Type B pancreatic cell (in vitro differentiated cells): ENCODE results near the gene SMARCD3. TPM values are rescaled to one million over a fixed set of nuclear protein-coding genes. Genes with fewer than 3 reads are reported as not detected.

ENCODE experiments used
- DNase-seq: peaks from one replicate; pipeline ENCODE4 v3.0.0; 2021; ENCODE audit warnings: mixed read lengths; ENCODE audit not compliant: unreplicated experiment; ENCODE audit errors: extremely low spot score
- H3K27ac Mint-ChIP-seq: 2 replicates; pipeline ENCODE4 v1.8.0; 2021; ENCODE audit warnings: mild to moderate bottlenecking, mixed read lengths
- H3K27me3 Mint-ChIP-seq: 2 replicates; pipeline ENCODE4 v1.8.0; 2021; ENCODE audit warnings: mixed read lengths
- H3K36me3 Mint-ChIP-seq: 2 replicates; pipeline ENCODE4 v1.8.0; 2021; ENCODE audit warnings: mixed read lengths
- H3K4me1 Mint-ChIP-seq: one replicate; pipeline ENCODE4 v1.8.0; 2021; ENCODE audit warnings: mixed read lengths; ENCODE audit not compliant: unreplicated experiment
- H3K4me3 Mint-ChIP-seq: 2 replicates; pipeline ENCODE4 v1.8.0; 2021; ENCODE audit warnings: mild to moderate bottlenecking, mixed read lengths
- H3K9me3 Mint-ChIP-seq: 2 replicates; pipeline ENCODE4 v1.8.0; 2021; ENCODE audit warnings: mixed read lengths
- CTCF ChIP-seq: fragments of 200-600 bp; sonication (generic); conservative IDR thresholded peaks from 2 replicates; pipeline ENCODE4 v1.5.0; 2021; ENCODE audit warnings: antibody characterized with exemption, mild to moderate bottlenecking
- total RNA-seq: library from RNA; stranded (reverse); gene quantifications from 2 replicates; pipeline ENCODE4 v1.2.1, GENCODE V29; 2021; ENCODE audit warnings: low replicate concordance

The SMARCD3 gene
- total RNA-seq, 1 donor from 2014 or later: 58.4 TPM

- H3K27ac Mint-ChIP-seq: no peak overlapping the region
- H3K36me3 Mint-ChIP-seq: no peaks in the 10 kb centered on the region
- H3K4me1 Mint-ChIP-seq: peaks cover 11% of the 10 kb centered on the region
- no peaks in the 10 kb centered on the region for H3K27me3 Mint-ChIP-seq
- no peaks in the 10 kb centered on the region for H3K9me3 Mint-ChIP-seq
- no peak overlapping the region for H3K4me3 Mint-ChIP-seq
- no peak for TF ChIP-seq CTCF
- no peak for DNase-seq
Measured at GRCh38 chr7:151238190-151238810, 10.2 kb downstream of the SMARCD3 start.

GRCh38 chr7:151237244-151238189 is 11.0 kb downstream of the SMARCD3 start:
- no peak overlapping the region for H3K27ac Mint-ChIP-seq
- peaks cover 15% of the 10 kb centered on the region for H3K4me1 Mint-ChIP-seq
- no peak for DNase-seq
- no peaks in the 10 kb centered on the region for H3K9me3 Mint-ChIP-seq
- no peaks in the 10 kb centered on the region for H3K27me3 Mint-ChIP-seq
- no peak for TF ChIP-seq CTCF
- no peak overlapping the region for H3K4me3 Mint-ChIP-seq
- H3K36me3 Mint-ChIP-seq: no peaks in the 10 kb centered on the region

- H3K36me3 Mint-ChIP-seq: no peaks in the 10 kb centered on the region
- no peaks in the 10 kb centered on the region for H3K27me3 Mint-ChIP-seq
- H3K9me3 Mint-ChIP-seq: no peaks in the 10 kb centered on the region
- H3K27ac Mint-ChIP-seq: no peak overlapping the region
- no peak for DNase-seq
- TF ChIP-seq CTCF: no peak
- peaks cover 23% of the 10 kb centered on the region for H3K4me1 Mint-ChIP-seq
- H3K4me3 Mint-ChIP-seq: no peak overlapping the region
Measured at GRCh38 chr7:151236406-151236805, 12.1 kb downstream of the SMARCD3 start.

- no peaks in the 10 kb centered on the region for H3K27me3 Mint-ChIP-seq
- no peaks in the 10 kb centered on the region for H3K9me3 Mint-ChIP-seq
- no peak overlapping the region for H3K27ac Mint-ChIP-seq
- peaks cover 21% of the 10 kb centered on the region for H3K4me1 Mint-ChIP-seq
- no peaks in the 10 kb centered on the region for H3K36me3 Mint-ChIP-seq
- peak overlapping the region; percentile 80 for H3K4me3 Mint-ChIP-seq
- no peak for DNase-seq
- no peak for TF ChIP-seq CTCF
Measured at GRCh38 chr7:151235091-151235787, 13.3 kb downstream of the SMARCD3 start.

GRCh38 chr7:151233804-151234203 is 14.7 kb downstream of the SMARCD3 start:
- DNase-seq: no peak
- peak overlapping the region; percentile 90 for H3K27ac Mint-ChIP-seq
- peak overlapping the region; percentile 98 for H3K4me3 Mint-ChIP-seq
- no peak for TF ChIP-seq CTCF
- no peaks in the 10 kb centered on the region for H3K9me3 Mint-ChIP-seq
- H3K27me3 Mint-ChIP-seq: no peaks in the 10 kb centered on the region
- peaks cover 21% of the 10 kb centered on the region for H3K4me1 Mint-ChIP-seq
- no peaks in the 10 kb centered on the region for H3K36me3 Mint-ChIP-seq
